Measurements from ENCODE around the gene CASQ1.

Gene CASQ1

DNA sequence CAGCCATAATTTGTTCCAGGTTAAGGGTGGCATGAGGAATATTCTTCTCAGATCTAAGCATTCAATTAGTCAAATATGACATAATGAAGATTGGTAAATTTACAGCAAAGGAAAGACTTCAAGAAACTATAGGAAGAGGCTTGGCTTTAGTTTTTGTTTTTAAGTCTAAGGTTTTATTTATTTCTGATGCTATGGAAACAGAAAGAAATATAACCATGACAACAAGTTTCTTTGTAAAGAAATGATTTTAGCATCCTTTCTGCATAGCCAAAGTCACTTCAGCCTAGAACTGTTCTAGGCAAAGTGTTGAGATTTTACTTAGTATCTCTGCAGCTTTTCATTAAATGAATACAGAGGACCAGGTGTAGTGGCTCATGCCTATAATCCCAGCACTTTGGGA is 42.5 kb downstream of the CASQ1 start:
- DNase-seq = no peak

DNA sequence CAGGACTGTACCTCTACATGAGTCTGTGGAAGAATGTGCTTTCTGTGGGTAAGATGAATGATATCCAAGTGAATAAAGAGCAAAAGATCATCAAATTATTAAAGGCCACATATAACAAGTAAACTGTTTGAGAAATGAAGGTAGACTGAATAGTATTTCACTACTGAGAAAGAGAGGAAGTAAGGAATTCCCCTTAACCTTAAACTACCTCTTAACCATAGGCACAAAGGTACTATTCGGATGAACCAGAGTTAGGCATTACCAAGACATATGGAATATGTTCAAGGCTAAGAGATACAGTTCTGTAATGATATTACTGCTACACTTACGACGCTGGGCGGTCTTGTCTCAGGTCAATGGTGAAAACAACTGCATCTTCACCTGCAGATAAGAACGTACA is 46.4 kb downstream of the CASQ1 start:
- no peak for DNase-seq

DNA sequence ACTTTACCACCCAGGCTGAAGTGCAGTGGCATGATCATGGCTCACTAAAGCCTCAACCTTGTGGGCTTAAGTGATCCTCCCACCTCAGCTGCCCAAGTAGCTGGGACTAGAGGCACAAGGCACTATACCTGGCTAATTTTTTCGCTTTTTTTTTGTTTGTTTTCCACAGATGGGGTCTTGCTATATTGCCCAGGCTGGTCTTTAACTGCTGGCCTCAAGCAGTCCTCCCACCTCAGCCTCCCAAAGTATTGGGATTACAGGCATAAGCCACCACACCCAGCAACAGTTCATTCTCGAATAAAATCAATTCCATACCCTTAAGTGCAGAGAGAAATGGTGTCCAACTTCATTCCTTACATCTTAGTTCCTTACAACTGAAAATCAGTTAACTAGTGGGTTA is 47.2 kb downstream of the CASQ1 start:
- DNase-seq = no peak

DNA sequence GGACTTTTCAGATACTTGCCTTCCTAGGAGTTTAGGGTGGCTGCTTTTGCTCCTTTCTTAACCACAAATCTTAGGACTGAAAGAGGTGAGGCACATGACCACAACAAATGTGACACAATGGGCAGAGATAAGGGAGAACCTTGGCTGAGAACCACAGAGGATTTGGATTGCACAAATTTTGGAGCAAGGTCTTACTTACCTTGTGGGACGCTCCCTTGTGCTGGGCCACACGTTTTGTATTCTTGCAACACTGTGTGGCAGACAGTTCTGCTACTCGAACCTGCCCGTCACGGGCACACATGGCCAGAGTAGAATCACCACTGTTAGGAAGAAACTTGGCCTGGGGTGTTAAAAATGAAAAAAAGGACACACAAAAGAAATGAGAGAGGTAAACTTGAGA is 48.0 kb downstream of the CASQ1 start:
- no peak for DNase-seq

DNA sequence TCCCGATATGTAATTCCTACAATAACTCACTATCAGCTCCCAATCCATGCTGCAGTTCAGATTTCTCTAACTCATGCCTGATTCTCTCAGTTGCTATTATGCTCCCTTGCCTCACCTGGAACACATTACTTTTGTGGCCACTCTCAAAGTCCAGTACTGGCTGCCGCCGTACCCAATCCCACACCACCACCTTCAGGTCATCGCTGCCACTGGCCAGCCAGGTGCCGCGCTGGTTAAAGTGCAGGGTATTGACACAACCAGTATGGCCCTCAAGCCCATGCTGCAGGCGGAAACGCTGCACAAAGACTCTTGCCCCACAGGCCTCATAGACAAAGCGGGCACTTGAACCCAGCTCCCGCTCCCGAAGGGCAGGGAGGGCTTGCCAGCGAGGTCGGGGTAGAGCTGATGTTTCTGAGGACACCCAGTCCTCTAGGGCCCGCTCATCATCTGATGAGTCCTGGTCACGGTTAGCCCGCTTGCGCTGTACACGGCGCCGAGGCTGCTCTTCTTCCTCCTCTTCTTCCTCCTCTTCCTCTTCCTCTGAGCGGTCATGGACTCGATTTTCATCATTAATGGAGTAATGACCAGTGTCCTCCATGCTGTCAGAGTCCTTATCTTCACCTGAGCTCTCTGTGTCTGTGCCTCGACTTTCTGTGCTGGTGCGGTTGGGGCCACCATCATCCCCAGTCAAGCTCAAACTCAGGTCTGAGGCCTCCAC is 49.4 kb downstream of the CASQ1 start:
- no peak for DNase-seq

DNA sequence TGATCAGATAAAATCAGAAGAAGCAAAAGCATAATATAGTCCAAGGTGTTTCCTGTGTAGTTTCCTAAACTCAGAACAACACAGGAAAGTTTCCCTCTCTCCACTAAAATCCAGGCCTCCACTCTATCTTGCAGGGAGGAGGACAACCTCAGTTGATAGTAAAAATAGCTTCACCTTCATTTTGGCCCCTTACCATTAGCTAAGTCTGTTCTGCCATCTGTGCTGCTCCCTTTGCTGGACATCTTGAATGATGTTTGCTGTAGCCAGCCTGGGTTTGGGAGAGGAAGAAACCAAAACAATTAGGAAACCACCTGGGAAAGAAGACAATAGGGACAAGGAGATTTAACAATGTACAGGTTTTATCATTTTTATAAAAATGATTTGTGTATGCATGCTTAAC is 53.4 kb downstream of the CASQ1 start:
- DNase-seq = no peak

DNA sequence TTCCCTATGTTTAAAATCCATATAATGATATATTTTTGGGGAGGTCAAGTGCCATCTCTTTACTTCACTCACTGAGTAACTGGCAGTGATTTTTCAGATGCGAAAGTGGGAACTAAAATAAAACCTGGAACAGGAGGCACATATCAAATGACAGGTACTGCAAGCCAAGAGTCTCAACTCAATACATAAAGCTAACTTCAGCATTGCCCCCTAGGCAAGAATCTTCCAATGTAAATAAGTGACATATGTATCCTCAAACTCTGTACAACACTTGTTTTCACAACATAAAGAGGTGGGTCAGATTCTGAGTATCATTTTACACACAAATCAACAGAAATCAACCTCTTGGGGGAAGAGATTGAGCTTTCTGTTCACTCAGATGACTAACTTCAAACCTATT is 53.8 kb downstream of the CASQ1 start:
- DNase-seq = no peak

DNA sequence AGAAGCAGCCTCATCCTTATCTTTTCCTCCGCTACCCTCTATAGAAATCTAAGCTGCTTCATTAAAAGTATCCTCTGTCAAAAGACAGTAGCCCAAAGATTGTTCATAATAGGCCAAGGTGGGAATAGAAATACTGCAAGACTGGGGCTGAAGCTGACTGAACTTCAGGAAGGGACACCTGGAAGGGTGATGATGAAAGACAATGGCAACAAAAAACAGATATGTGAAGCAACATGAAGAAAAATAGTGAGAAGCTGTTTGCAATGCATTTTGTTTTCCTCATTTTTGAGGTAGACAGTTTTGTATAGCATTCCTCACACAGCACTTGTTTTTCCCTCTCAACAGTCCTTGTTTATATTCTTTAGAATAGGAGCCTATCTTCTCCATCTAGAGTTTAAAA is 55.1 kb downstream of the CASQ1 start:
- DNase-seq = no peak

DNA sequence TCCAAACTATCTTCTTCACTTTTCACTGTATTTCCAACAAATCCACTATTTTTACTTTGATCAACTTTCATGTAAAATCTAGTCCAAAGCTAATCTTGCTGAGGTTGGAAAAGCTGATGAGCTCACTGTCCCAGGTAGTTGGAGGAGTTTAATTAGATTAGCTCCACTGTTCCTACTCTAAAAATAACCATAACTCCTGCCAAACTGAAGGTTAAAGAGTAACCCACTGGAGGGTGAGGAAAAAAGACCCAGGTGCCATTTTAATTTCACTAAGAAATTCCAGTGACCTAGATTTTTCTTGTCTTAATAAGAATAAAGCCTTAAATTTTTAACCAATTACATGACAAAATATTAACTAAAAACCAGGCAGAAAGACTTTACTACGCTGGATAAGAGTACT is 56.7 kb downstream of the CASQ1 start:
- no peak for DNase-seq

DNA sequence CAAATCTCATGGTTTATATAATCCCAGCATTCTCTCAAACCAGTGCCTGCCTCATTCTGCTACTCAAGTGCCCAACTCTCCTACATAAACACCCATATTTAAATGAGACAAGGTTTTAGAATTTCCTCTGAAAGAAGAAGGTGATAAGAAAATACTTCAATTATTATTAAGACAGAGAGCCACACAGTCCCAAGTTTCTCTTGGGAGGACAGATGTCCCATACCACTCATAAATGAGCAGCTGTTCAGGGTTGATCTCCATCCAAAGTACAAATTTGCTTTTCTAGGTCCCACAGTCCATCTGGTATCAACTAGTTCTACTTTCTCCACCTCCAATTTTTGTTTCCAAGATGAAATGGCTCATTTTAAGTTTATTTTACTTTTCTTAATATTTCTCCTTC is 60.6 kb downstream of the CASQ1 start:
- DNase-seq = no peak
